Inflammatory macrophage treated with lipopolysaccharide for 4 hours (primary cell): ENCODE measurements around the gene DAP.
"Not testable (repeated sequence)": the region's sequence is repeated elsewhere in the genome, so short reads cannot be mapped to it uniquely, and the experiment has no call there.

Experiments used
- DNase-seq: peaks from one replicate; pipeline ENCODE4 v3.0.0-alpha.2; 2020

Gene DAP

GRCh38 chr5:10649666-10650380 is 111.2 kb downstream of the DAP start:
- no peak for DNase-seq

DNA sequence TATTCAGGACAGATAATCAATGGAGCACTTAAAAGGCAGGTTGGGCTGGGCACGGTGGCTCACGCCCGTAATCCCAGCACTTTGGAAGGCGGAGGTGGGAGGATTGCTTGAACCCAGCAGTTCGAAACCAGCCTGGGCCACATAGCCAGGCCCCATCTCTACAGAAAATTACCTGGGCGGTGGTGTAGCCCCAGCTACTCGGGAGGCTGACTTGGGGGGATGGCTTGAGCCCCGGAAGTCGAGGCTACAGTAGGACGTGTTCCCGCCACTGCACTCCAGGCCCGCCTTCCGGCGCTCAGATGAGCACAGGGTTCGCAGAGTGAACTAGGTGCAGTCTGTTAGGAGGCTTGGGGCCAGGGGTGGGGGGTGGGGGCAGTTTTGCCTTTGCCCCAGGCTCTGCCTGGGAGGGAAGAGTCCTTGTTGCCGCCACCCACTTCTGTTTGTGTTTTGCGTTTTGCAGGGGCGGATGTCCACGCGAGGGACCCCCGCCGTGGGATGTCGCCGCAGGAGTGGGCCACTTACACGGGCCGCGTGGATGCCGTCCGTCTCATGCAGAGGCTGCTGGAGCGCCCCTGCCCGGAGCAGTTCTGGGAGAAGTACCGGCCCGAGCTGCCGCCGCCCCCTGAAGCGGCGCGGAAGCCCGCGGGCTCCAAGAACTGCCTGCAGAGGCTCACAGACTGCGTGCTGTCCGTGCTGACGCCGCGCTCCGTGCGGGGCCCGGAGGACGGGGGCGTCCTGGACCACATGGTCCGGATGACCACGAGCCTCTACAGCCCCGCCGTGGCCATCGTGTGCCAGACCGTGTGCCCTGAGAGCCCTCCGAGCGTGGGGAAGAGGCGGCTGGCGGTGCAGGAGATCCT is 112.0 kb downstream of the DAP start:
- DNase-seq = no peak

DNA sequence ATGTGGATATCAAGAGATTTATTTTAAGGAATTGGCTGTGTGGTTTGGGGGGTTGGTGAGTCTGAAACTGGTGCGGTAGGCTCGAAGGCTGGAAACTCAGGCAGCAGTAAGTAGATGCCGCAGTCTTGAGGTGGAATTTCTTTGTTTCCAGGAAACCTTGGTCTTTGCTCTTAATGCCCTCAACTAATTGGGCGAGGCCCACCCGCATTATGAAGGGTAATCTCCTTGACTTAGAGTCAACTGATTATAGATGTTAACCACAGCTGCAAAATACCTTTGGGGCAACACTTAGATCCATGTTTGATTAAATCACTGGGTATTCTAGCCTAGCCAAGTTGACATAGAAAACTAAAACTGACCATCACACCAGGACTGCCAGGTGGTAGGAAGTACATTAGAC is 113.4 kb downstream of the DAP start:
- DNase-seq = no peak

DNA sequence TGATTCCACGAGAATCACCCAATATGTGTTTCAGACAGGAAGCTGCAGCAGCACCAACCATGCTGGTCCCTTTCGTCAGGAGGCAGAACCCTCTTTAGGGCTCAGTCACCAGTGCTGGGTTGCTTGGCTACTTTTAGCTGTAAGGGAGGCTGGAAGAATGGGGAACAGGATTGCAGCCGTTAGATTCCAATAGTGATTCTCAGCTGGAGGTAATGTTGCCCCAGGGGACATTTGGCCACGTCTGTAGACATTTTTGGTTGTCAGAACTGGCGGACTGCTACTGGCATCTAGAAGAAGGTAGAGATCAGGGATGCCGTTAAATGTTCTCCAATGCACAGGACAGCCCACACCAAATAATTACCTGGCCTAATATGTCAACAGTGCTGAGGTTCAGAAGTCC is 115.4 kb downstream of the DAP start:
- DNase-seq = no peak

DNA sequence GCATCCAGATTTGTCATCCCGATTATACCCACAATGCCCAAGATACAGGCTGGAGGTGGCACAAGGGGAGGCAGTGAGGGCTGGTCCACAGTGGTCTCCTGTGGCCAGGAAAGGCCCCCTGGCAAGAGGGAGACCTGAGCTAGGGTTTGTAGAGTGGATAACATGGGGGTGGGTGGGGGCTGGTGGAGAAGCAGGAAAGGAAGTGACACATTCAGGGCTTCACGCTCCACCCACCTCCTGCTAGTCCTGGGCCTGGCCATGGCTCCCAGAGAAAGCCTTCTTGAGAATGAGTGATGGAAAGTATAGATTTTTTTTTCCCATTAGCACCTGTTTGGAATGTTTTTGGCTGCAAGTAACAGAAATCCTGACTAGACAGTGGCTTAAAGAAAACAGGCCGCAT is 115.9 kb downstream of the DAP start:
- no peak for DNase-seq

GRCh38 chr5:10644192-10644591 is 116.8 kb downstream of the DAP start:
- DNase-seq = no peak

DNA sequence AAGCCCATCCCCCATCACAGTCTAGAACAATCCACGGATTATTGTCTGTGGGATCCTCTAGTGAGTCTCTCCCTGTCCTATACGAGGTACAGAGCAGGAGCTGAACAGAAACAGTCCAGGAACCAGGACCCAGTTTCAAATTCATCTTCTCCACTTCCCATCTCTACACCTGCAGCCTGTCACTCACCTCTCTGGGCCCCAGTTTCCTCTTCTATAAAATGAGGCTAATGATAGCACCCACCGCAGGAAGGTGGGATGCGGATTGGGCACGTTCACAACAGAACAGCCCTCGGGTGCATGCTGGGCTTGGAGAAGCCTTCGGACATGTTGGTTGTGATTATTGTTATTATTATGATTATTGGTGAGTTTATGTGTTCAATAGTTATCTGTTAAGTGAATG is 118.7 kb downstream of the DAP start:
- no peak for DNase-seq

DNA sequence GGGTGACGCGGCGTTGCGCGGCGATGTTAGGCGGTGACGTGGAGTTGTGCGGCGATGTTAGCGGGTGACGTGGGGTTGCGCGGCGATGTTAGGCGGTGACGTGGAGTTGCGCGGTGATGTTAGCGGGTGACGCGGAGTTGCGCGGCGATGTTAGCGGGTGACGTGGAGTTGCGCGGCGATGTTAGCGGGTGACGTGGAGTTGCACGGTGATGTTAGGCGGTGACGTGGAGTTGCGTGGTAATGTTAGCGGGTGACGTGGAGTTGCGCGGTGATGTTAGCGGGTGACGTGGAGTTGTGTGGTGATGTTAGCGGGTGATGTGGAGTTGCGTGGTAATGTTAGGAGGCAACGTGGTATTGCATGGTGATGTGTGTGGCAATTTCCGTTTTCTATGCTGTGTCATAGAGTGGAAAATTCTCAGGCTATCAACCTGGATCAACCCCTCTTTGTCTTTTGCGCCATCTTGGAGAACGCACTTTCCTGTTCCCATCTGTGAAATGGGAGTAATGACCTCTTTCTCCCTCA is 121.1 kb downstream of the DAP start:
- DNase-seq = no peak

DNA sequence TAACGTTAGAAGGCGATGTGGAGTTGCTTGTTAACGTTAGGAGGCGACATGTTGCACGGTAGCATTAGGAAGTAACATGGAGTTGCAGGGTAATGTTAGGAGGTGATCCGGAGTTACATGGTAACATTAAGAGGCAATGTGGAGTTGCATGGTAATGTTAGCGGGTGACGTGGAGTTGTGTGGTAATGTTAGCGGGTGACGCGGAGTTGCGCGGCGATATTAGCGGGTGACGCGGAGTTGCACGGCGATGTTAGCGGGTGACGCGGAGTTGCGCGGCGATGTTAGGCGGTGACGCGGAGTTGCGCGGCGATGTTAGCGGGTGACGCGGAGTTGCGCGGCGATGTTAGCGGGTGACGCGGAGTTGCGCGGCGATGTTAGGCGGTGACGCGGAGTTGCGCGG is 122.3 kb downstream of the DAP start:
- not testable (repeated sequence) for DNase-seq

GRCh38 chr5:10637944-10638343 is 123.1 kb downstream of the DAP start:
- DNase-seq = no peak

GRCh38 chr5:10636363-10637142 is 124.5 kb downstream of the DAP start:
- no peak for DNase-seq

DNA sequence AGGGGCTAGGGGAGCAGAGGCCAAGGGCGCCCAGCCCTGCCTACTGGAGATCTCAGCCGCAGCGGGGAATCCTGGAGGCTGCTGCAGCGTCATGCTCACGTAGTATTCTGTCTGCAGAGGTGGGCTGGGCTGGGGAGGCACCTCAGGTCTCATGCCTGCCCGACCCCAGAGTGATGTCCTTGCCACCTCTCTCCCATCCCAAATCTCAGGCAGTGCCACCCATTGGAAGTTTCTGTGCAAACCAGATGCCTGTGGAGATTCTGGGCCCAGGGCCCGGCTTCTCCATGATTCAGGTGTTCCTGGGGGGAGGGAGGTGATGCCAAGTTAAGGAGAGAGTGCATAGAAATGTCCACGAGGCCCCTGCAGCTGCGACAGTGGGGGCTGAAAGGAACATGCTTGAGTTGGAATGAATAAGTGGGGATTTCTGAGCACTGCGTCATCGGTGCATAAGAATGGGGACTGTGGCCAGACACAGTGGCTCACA is 125.1 kb downstream of the DAP start:
- DNase-seq = no peak

DNA sequence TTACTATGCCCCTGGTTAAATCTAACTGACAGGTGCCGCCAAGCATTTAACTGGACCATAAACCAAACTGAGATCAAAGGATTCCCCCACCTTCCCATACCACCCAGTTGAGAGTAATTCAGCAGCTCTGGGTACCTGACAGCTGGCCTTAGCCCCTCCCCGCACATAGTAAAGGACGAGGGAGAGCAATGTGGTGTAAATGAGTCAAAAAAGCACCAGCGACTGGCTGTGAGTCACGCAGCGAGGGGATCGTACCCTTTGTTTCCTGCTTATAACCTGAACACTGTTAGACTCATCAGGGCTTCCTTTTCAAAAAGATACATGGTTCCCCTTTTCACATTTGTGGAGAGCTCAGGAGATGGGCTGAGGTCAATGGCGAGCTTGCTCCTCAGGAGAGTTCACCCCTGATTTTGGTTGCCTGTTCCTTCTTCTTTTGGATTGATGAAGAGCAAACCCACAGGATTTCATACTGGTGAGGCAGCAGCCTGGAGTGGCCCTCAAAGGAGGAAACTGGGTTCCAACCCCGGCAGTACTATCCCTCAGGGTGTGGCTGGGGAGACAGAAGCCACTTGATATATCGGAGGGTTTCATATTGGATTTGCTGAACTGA is 125.7 kb downstream of the DAP start:
- DNase-seq = peak; percentile 80

GRCh38 chr5:10634562-10634961 is 126.5 kb downstream of the DAP start:
- DNase-seq = no peak

GRCh38 chr5:10634050-10634449 is 127.0 kb downstream of the DAP start:
- DNase-seq = peak; percentile 46

- DNase-seq = no peak
Measured at GRCh38 chr5:10633271-10634049, 127.6 kb downstream of the DAP start.

- peak; percentile 95 for DNase-seq
Measured at GRCh38 chr5:10632110-10632761, 128.8 kb downstream of the DAP start.

- no peak for DNase-seq
Measured at GRCh38 chr5:10631316-10631996, 129.6 kb downstream of the DAP start.

DNA sequence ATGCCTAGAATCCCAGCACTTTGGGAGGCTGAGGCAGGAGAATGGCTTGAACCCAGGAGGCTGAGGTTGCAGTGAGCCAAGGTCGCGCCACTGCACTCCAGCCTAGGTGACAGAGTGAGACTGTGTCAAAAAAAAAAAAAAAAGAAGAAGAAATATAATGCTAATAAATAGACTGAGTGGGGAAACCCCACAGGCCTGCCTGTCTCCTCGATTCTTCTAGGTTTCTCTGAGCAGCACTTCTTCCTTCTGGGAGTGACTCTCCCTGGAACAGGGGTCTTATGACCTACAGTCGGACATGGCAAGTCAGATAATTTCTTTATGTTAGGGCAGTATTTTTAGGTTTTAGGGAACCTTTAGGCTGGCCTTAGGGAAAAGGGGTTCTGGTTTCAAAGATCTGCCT is 130.3 kb downstream of the DAP start:
- DNase-seq = peak; percentile 63

GRCh38 chr5:10630126-10630525 is 130.9 kb downstream of the DAP start:
- no peak for DNase-seq

GRCh38 chr5:10629682-10630081 is 131.4 kb downstream of the DAP start:
- no peak for DNase-seq
